Activated CD4-positive, alpha-beta T cell treated with anti-CD3 and anti-CD28 coated beads, Interleukin-2, Interleukin-4, amounts not matched to agents 100 ng/mL and 50 ng/mL, durations not matched to agents 16 hours and 8 hours (primary cell): ENCODE results near the gene GEMIN2.
"Not testable (repeated sequence)": the region's sequence is repeated elsewhere in the genome, so short reads cannot be mapped to it uniquely, and the experiment has no call there.

Experiments used
- DNase-seq: peaks from one replicate; pipeline ENCODE4 v3.0.0-alpha.2; 2020; ENCODE audit warnings: low spot score

The GEMIN2 gene

DNA sequence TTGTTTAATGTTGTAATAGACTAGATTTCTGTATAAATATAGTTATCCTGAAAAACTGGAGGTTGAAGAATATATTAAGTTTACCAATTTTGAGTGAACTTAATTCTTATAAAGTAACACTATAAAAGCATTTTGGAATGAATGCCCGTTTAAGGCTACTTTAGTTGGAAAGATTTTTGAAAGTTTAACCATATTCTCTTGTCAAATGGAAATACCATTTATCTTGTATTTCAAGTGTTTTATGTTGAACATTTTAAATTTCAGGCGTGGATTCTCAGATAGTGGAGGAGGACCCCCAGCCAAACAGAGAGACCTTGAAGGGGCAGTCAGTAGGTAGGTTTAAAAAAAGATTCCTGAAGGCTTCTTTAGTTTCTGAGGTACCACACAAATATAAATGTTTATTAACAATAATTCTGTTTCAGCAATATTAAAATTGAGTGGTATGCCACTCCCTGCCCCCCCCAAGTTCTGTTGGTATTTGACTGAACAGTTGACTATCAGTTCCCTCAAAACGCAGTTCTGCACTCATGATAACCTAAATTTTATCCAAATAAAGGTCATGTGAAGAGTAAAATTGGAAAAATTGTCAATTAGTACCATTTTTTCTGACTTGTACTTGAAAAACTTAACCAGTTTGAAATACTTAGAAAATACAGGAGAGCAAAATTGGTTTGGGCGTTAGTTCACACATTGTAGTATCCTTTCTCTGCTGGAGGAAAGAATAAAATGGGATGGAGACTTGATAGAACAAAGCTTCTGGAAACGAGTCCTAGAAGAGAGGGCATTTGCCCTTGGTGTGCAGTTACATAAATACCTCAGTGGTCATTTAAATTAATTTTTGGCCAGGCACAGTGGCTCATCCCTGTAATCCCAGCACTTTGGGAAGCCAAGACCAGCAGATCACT lies 62.4 kb downstream of the GEMIN2 start:
- no peak for DNase-seq

GRCh38 chr14:39177168-39177545 lies 63.0 kb downstream of the GEMIN2 start:
- no peak for DNase-seq

GRCh38 chr14:39179042-39179441 lies 64.9 kb downstream of the GEMIN2 start:
- no peak for DNase-seq

GRCh38 chr14:39180553-39180952 lies 66.4 kb downstream of the GEMIN2 start:
- DNase-seq: no peak

DNA sequence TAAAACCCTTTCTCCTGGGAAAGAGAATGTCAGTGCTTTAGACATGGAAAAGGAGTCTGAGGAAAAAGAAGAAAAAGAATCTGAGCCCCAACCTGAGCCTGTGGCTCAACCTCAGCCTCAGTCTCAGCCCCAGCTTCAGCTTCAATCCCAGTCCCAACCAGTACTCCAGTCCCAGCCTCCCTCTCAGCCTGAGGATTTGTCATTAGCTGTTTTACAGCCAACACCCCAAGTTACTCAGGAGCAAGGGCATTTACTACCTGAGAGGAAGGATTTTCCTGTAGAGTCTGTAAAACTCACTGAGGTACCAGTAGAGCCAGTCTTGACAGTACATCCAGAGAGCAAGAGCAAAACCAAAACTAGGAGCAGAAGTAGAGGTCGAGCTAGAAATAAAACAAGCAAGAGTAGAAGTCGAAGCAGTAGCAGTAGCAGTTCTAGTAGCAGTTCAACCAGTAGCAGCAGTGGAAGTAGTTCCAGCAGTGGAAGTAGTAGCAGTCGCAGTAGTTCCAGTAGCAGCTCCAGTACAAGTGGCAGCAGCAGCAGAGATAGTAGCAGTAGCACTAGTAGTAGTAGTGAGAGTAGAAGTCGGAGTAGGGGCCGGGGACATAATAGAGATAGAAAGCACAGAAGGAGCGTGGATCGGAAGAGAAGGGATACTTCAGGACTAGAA lies 67.0 kb downstream of the GEMIN2 start:
- no peak for DNase-seq

DNA sequence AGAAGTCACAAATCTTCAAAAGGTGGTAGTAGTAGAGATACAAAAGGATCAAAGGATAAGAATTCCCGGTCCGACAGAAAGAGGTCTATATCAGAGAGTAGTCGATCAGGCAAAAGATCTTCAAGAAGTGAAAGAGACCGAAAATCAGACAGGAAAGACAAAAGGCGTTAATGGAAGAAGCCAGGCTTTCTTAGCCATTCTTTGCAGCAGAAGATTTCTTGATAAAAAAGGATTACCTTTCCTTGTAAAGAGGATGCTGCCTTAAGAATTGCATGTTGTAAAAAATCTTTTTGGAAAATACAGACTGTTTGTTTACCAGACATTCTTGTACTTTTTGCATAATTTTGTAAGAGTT lies 67.5 kb downstream of the GEMIN2 start:
- DNase-seq: no peak

- no peak for DNase-seq
Measured at GRCh38 chr14:39182770-39183684, 68.9 kb downstream of the GEMIN2 start.

GRCh38 chr14:39183685-39184003 lies 69.5 kb downstream of the GEMIN2 start:
- not testable (repeated sequence) for DNase-seq

DNA sequence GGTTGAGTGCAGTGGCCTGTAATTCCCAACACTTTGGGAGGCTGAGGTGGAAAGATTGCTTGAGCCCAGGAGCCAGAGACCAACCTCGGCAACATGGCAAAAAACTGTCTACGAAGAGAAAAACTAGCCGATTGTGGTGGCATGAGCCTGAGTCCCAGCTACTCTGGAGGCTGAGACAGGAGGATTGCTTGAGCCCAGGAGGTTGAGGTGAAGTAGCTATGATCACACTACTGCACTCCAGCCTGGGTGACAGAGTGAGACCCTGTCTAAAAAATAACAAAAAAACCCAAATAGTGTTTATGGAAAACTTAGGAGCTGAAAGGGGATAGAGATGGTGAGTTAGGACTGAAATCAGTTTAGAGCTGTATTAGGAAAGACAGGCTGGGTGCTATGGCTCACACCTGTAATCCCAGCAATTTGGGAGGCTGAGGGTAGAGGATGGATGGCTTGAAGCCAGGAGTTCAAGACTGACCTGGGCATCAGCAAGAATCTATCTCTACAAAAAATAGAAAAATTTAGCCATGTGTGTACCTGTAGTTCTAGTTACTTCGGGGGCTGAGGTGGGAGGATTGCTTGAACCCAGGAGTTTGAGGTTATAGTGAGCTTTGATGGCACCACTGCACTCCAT lies 70.6 kb downstream of the GEMIN2 start:
- no peak for DNase-seq

- DNase-seq: no peak
Measured at GRCh38 chr14:39185256-39186049, 71.3 kb downstream of the GEMIN2 start.
